Measurements from ENCODE around the gene OR5M8.

Gene OR5M8

DNA sequence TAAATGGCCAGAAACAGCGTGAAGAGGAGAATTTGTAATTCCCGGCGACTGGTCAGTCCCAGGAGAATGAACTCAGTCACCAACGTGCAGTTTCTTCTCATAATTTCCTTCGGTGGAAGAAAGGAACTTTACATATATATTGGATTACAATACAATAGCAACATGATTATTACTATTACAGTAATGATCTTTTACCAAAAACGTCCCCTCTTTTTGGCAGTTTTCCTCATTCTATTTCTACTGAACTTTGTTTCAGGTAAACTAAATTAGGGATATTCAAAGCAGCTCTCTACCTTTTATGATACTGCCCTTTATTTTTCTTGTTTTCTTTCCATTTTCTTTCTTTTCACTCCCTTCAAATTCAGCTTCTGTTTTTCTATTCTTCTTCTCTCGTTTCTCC is at the start of gene OR5M8:
Gene OR5M8 (minus strand): TSS at position 101 of the 400 bp plus-strand sequence. CDS start 0 bp downstream, at position 101.
- no peak for DNase-seq

DNA sequence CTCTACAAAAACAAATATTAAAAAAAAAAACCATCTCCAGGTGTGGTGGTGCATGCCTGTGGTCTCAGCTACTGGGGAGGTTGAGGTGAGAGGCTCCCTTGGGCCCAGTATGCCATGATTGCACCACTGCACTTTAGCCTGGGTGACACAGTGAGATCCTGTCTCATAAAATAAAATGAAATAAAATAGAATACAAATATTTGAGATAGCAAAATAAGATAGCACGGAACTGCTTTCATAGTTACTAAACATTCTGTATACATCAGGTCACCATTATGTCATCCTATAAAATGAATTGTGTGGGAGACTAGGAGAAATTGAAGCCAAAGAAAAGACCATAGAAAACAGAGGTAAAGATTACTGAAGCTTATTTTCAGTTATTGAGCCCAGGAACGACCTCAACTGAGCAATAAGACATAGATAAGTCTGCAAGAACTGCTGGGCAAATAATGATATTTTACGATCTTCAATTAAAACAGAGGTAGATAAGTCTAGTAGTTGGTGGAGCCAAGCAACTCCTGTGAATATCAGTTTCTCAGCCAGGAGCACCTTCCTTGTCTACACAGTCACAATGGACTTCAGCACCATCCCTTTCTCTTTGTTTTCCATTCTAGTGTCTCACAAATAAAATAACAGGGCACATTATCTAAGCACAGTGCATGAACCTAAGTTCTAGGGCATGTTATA is 42.0 kb upstream of the OR5M8 start:
- DNase-seq: no peak

DNA sequence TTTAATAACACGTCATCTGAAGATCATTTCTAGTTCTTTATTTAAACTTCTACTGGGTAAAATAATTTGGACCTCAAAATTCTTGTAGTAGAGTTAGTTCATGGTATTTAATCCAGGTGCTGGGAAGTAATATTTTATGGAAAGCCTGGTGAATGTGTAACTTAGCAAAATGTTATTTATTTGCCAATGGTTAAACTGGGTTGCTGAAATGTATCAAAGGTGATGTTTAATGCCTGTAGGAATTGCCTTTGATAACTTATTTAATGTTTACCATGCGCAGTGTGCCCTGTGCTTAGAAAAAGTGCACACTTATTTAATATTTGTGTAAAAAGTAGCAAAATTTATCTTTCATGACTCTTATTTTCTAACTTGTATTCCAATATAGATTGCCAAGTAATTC is 40.7 kb upstream of the OR5M8 start:
- DNase-seq: no peak

DNA sequence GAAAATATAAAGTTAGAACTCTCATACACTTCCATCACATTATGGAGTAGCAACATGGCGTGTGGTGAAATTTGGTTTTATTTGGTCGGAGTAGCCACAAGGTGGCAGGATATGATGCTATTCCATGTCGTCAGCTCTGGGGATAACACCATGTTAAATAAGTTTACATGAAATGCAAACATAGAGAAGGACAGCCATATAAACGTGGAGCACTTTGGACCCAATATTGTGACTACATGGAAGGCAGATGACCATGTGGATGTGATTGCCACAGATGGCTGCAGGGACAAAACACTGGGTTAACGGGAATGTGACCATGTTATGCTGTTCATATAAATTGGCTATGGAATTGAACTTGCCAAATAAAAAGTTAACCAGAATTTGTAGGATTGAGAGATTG is 30.8 kb upstream of the OR5M8 start:
- DNase-seq: no peak

DNA sequence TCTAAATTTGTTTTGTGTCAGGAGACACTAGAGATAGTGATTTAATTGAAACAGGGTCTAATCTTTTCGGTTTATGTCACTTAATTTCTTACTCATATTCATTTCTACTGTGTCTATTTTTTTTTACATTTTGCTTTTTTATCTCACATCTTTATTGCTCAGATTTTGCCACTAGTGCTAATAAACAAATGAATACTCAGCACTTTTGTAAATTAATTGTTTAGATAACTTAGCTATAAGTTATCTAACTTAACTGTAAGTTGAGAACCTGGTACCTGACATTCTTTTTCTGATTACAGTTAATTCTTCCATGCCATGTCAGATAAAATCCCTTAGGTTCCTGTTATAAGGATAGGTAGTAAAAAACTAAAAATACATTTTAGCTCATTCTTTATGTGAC is 22.1 kb upstream of the OR5M8 start:
- no peak for DNase-seq

DNA sequence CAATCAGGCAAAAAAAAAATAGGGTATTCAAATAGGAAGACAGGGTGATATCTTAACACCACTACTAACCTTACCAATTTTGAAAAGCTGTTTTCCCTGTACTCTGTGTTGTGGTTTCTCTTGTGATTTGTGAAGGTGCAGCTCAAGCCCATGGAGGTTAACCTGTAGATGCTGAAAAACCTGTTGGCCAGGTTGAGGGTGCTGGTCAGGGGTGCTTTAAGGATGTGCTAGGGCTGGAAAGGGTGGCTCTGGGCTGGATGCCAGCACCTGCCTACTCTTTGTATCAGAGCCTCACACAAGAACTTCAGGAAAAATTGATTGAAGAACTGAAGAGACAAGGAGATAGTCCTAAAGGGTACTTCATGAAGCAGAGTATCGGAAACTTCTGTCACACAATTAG is 18.3 kb upstream of the OR5M8 start:
- no peak for DNase-seq

DNA sequence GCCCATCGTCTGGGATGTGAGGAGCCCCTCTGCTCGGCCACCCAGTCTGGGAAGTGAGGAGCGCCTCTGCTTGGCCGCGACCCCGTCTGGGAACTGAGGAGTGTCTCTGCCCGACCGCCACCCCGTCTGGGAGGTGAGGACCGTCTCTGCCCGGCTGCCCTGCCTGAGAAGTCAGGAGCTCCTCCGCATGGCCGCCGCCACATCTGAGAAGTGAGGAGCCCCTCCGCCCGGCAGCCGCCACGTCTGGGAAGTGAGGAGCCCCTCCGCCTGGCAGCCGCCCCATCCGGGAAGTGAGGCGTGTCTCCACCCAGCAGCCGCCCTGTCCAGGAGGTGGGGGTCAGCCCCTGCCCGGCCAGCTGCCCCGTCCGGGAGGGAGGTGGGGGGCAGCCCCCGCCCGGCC is 5.8 kb upstream of the OR5M8 start:
- no peak for DNase-seq

DNA sequence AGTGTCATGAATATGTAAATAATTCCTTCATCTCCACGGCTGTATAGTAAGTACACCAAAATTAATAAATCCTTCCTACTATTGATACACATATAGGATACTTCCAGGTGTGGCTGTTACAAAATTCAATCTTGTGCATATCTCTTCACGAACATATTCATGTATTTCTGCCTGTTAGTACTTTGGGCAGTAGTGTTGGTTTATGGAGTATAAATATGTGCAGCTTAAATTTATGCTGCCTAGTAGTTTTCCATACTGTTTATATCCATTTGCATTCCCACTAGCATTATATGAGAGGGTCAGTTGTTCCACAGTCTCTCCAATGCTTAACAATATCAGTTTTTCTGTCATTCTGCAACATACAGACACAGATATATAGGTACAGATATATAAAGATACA is 3.9 kb upstream of the OR5M8 start:
- DNase-seq: no peak

DNA sequence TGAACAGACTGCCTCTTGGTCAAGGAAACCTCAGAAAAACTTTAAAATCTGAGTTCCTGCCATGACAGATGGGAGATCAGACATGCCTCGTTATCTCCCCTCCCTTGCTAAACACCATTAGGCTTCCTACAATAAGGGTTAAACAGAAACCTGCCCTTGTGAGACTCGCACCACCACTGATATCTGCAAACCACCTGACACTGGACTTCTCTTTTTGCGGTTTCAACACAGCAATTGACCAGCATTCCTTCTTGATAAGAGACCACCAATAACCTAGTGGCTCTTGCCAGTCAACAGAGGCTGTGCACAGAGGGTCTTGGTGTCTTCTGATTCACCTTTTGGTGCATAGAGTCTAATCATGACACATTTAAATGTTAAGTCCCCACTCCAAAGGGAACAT is 4.4 kb downstream of the OR5M8 start:
- DNase-seq: no peak

DNA sequence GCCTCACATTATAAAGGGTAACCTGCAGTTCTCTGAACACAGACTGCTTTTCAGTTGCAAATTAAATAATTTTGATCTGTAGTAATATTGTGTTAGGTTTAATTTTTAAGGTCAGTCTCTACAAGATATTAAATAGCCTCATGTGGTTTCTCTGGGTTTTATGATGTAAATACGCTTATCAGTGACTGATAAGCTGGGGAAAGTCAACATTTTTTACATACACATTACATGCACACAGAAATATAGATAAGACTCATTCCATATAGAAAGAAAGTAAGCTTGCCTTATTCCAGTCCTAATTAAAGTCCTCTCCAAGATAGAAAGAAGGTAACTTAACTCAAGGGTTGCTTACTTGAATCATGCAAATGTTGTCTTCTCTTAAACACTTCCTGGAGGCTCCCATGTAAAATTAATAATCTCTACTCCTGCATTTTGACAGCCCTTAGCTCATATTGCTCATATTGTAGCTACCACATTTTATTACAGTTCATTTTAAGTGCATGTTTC is 16.4 kb downstream of the OR5M8 start:
- no peak for DNase-seq

DNA sequence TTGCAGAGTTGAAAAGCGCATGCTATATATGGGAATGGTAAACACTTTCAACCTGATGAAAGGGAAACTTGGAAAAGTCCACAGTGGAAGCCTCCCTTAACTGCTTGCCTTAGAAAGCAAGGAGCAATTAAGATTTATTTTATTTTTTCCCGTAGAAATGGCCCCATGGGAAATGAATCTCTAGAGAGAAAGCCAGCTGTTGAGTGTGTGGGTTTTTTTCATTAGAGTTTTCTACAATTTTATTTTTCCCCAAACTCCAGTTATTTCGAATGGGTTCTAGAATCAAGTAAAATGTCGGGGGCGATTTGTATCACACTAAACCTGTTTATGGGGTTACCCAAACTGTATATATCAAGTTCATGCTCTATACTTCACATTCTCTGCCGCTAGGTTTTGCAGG is 17.9 kb downstream of the OR5M8 start, which contains the start of gene OR5M3:
Gene OR5M3 (minus strand): TSS at position 101 of the 400 bp plus-strand sequence. CDS start 2,855 bp downstream, outside the sequence.
- DNase-seq: no peak

DNA sequence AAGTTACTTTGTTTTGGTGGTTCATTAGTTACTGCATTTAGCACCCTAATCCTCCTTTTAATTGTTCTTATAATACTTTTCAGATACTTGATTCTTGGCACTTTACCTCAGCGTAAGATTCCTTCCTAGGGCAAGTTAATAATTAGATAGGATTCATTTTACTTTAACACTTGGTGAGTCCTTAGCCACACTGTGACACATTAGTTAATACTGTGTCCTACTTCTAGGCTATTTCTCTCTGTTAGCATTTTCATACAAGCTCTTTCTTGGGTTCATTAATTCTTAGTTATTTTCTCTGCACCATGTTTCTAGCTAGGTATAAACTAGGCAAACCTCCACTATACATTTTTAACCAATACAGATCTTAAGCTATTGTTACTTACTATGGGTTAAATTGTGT is 34.1 kb downstream of the OR5M8 start:
- no peak for DNase-seq

DNA sequence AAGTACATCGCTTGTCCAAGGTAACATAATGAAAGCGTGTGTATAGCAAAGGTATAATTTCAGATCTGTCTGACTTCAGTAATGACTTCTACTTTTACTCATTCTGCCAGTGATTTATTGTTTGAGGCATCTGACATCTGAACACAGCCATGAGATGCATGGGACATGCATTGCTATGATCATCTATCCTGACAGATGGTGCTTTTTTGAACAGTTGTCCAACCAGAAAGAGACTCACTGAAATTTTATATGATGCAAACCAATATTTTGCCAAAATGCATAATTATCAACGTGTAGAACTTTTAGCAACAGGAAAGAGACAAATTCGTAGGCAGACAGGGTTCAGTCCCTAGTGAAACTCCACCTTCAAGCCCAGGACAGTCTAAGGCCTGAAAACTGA is 37.6 kb downstream of the OR5M8 start:
- DNase-seq: no peak
